ENCODE measurements around the gene DGKI. TPM values are rescaled to one million over a fixed set of nuclear protein-coding genes. Genes with fewer than 3 reads are reported as not detected.

Gene DGKI
- total and polyA plus RNA-seq, 2 experiments from 2014 or later: 0.16 to 1.0 TPM

GRCh38 chr7:137829337-137829992 is 17.3 kb downstream of the DGKI start (continued):
- TF ChIP-seq ZNF462 (CRISPR knock-in tag; IDR thresholded peaks at IDR 0.05): no peak

DNA sequence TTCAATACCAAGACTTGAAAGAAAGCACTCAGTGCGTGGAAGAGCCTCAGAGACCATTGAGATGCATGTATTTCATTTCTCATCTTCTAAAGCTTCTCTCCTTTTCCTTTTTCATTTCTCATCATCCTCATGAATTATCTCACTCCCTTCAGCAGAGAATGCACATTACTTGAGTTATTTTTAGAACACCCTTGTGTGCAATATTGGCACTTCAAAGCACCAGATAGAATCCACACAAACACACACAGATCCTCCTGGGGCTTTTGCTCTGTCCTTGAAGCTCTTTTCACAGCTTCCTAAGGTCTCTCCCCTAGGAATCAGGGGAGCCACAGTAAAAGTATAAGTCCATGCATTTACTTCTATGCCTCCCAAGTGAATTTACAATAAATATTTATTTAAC is 18.3 kb downstream of the DGKI start:
- H3K4me3 ChIP-seq: no peak overlapping the region
- peaks cover 6% of the 10 kb centered on the region; the same call in 1 of the 2 replicates for H3K36me3 ChIP-seq (ENCODE audit: insufficient read depth)
- no peak overlapping the region for H3K27ac ChIP-seq (ENCODE audit: low read depth)
- DNase-seq (ENCODE audit: low spot score) (no peak), ATAC-seq (no peak)
- Mint-ChIP-seq H3K27ac (no peak overlapping the region), H3K4me3 (no peak overlapping the region), H3K9me3 (peaks cover 32% of the 10 kb centered on the region), H3K4me1 (no peaks in the 10 kb centered on the region), H3K27me3 (ENCODE audit: insufficient read depth, low read depth, poor library complexity) (no peaks in the 10 kb centered on the region), H3K36me3 (ENCODE audit: low read depth) (peaks cover 25% of the 10 kb centered on the region)
- peaks cover 8% of the 10 kb centered on the region; the same call in 1 of the 2 replicates for H3K9me2 ChIP-seq (ENCODE audit: insufficient read depth)
- H2AFZ ChIP-seq: no peak overlapping the region
- H3K79me2 ChIP-seq (replicated peaks; ENCODE audit: insufficient read depth): no peaks in the 10 kb centered on the region
- no peaks in the 10 kb centered on the region for H3F3A ChIP-seq (replicated peaks; ENCODE audit: low read depth)
- no peaks in the 10 kb centered on the region for H3K27me3 ChIP-seq (ENCODE audit: insufficient read depth)
- no peaks in the 10 kb centered on the region for H3K4me1 ChIP-seq (ENCODE audit: insufficient read depth)
- H4K20me1 ChIP-seq (replicated peaks; ENCODE audit: insufficient read depth): no peaks in the 10 kb centered on the region
- H3K4me2 ChIP-seq: no peak overlapping the region
- TF ChIP-seq POLR2AphosphoS5 (IDR thresholded peaks at IDR 0.05; ENCODE audit: low read depth) (no peak), EZH2phosphoT487 (IDR thresholded peaks at IDR 0.05; ENCODE audit: unreplicated experiment) (no peak), STAT1 (IDR thresholded peaks at IDR 0.05; ENCODE audit: unreplicated experiment) (no peak), ZNF462 (CRISPR knock-in tag; IDR thresholded peaks at IDR 0.05) (no peak), ZNF114 (CRISPR knock-in tag; IDR thresholded peaks at IDR 0.05) (no peak), CREB1 (CRISPR knock-in tag; IDR thresholded peaks at IDR 0.05; ENCODE audit: low read depth) (no peak)
- TF ChIP-seq, protein P1, sequence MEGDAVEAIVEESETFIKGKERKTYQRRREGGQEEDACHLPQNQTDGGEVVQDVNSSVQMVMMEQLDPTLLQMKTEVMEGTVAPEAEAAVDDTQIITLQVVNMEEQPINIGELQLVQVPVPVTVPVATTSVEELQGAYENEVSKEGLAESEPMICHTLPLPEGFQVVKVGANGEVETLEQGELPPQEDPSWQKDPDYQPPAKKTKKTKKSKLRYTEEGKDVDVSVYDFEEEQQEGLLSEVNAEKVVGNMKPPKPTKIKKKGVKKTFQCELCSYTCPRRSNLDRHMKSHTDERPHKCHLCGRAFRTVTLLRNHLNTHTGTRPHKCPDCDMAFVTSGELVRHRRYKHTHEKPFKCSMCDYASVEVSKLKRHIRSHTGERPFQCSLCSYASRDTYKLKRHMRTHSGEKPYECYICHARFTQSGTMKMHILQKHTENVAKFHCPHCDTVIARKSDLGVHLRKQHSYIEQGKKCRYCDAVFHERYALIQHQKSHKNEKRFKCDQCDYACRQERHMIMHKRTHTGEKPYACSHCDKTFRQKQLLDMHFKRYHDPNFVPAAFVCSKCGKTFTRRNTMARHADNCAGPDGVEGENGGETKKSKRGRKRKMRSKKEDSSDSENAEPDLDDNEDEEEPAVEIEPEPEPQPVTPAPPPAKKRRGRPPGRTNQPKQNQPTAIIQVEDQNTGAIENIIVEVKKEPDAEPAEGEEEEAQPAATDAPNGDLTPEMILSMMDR (conservative IDR thresholded peaks at IDR 0.05; ENCODE audit: low read depth in 2 of 2): no peak

All from GM23338 (cell line).